Loucy (cell line): ENCODE data around the gene PDPR.
"Not testable (repeated sequence)": the region's sequence is repeated elsewhere in the genome, so short reads cannot be mapped to it uniquely, and the experiment has no call there.

ENCODE experiments used
- H2AFZ ChIP-seq: fragments of 200-600 bp; sonication (generic); 2 replicates; pipeline ENCODE4 v1.6.0; 2016; ENCODE audit warnings: antibody characterized with exemption, mild to moderate bottlenecking, low read length, moderate library complexity
- H3F3A ChIP-seq: fragments of 200-600 bp; 2 replicates; pipeline ENCODE4 v1.6.0; 2016; ENCODE audit warnings: antibody characterized with exemption, low read depth, mild to moderate bottlenecking
- H3K27me3 ChIP-seq: fragments of 200-600 bp; sonication (generic); 2 replicates; pipeline ENCODE4 v1.6.1; 2014; ENCODE audit warnings: low read length, mild to moderate bottlenecking; ENCODE audit not compliant: insufficient read depth, poor library complexity, severe bottlenecking
- H3K36me3 ChIP-seq: fragments of 200-600 bp; sonication (generic); 2 replicates; pipeline ENCODE4 v1.6.1; 2016; ENCODE audit warnings: low read length; ENCODE audit not compliant: insufficient read depth
- H3K4me1 ChIP-seq: fragments of 200-600 bp; sonication (generic); 2 replicates; pipeline ENCODE4 v1.5.1; 2014; ENCODE audit warnings: low read length, mild to moderate bottlenecking; ENCODE audit not compliant: insufficient read depth, poor library complexity, severe bottlenecking
- H3K4me2 ChIP-seq: fragments of 200-600 bp; sonication (generic); 2 replicates; pipeline ENCODE4 v1.6.0; 2014; ENCODE audit warnings: antibody characterized with exemption, low read length, low read depth, mild to moderate bottlenecking; ENCODE audit not compliant: poor library complexity, severe bottlenecking
- H3K4me3 ChIP-seq: fragments of 200-600 bp; sonication (generic); 2 replicates; pipeline ENCODE4 v1.5.1; 2014; ENCODE audit warnings: low read length, mild to moderate bottlenecking, mixed read lengths; ENCODE audit not compliant: poor library complexity, severe bottlenecking
- H3K79me2 ChIP-seq: fragments of 200-600 bp; sonication (generic); 2 replicates; pipeline ENCODE4 v1.6.1; 2014; ENCODE audit warnings: low read length; ENCODE audit not compliant: insufficient read depth
- H3K9ac ChIP-seq: fragments of 200-600 bp; sonication (generic); 2 replicates; pipeline ENCODE4 v1.6.0; 2014; ENCODE audit warnings: mild to moderate bottlenecking, low read depth, low read length, moderate library complexity; ENCODE audit not compliant: poor library complexity, severe bottlenecking
- H3K9me2 ChIP-seq: fragments of 200-600 bp; sonication (generic); replicated peaks from 2 replicates; pipeline ENCODE4 v1.6.1; 2016; ENCODE audit warnings: low read depth, low read length, mixed read lengths
- H3K9me3 ChIP-seq: fragments of 200-600 bp; sonication (generic); 2 replicates; pipeline ENCODE4 v1.6.1; 2014; ENCODE audit warnings: mild to moderate bottlenecking, antibody characterized with exemption, low read length, low read depth; ENCODE audit not compliant: insufficient read depth
- H4K20me1 ChIP-seq: fragments of 200-600 bp; sonication (generic); 2 replicates; pipeline ENCODE4 v1.6.0; 2014; ENCODE audit warnings: antibody characterized with exemption, low read length, mild to moderate bottlenecking; ENCODE audit not compliant: insufficient read depth, poor library complexity, severe bottlenecking

Gene PDPR

GRCh38 chr16:70083931-70084330 lies 30.2 kb upstream of the PDPR start:
- not testable (repeated sequence) for H4K20me1 ChIP-seq, H3K36me3 ChIP-seq, H3K4me1 ChIP-seq, H3K9me2 ChIP-seq, H3K79me2 ChIP-seq, H3K27me3 ChIP-seq, H3K9ac ChIP-seq, H3K4me2 ChIP-seq, H3K4me3 ChIP-seq, H3F3A ChIP-seq, H2AFZ ChIP-seq, H3K9me3 ChIP-seq

- not testable (repeated sequence) for H3K9me3 ChIP-seq, H3K27me3 ChIP-seq, H3K79me2 ChIP-seq, H3K9ac ChIP-seq, H3K4me2 ChIP-seq, H3K4me3 ChIP-seq, H3F3A ChIP-seq, H2AFZ ChIP-seq, H4K20me1 ChIP-seq, H3K36me3 ChIP-seq, H3K4me1 ChIP-seq, H3K9me2 ChIP-seq
Measured at GRCh38 chr16:70088160-70088559, 26.0 kb upstream of the PDPR start.

- H3K9me3 ChIP-seq, H2AFZ ChIP-seq, H3K4me1 ChIP-seq, H3K4me3 ChIP-seq, H3K9ac ChIP-seq, H3K36me3 ChIP-seq, H4K20me1 ChIP-seq, H3F3A ChIP-seq, H3K9me2 ChIP-seq, H3K79me2 ChIP-seq, H3K27me3 ChIP-seq, H3K4me2 ChIP-seq: not testable (repeated sequence)
Measured at GRCh38 chr16:70088877-70089276, 25.3 kb upstream of the PDPR start.

GRCh38 chr16:70089289-70089688 lies 24.8 kb upstream of the PDPR start:
- H3K9ac ChIP-seq, H3K36me3 ChIP-seq, H4K20me1 ChIP-seq, H3K79me2 ChIP-seq, H3K4me2 ChIP-seq, H3K27me3 ChIP-seq, H3K9me2 ChIP-seq, H2AFZ ChIP-seq, H3K4me1 ChIP-seq, H3K9me3 ChIP-seq, H3K4me3 ChIP-seq, H3F3A ChIP-seq: not testable (repeated sequence)

- H3F3A ChIP-seq, H3K9me2 ChIP-seq, H3K4me2 ChIP-seq: not testable (repeated sequence)
Measured at GRCh38 chr16:70091104-70091503, 23.0 kb upstream of the PDPR start.

GRCh38 chr16:70094096-70094495 lies 20.0 kb upstream of the PDPR start:
- not testable (repeated sequence) for H3K9ac ChIP-seq, H3F3A ChIP-seq, H3K9me2 ChIP-seq, H3K4me1 ChIP-seq, H3K27me3 ChIP-seq, H4K20me1 ChIP-seq, H3K9me3 ChIP-seq, H3K4me2 ChIP-seq, H3K36me3 ChIP-seq, H2AFZ ChIP-seq, H3K79me2 ChIP-seq, H3K4me3 ChIP-seq

More at GRCh38 chr16:70091104-70091503, 23.0 kb upstream of the PDPR start:
- not testable (repeated sequence) for H3K9me3 ChIP-seq, H3K79me2 ChIP-seq, H3K4me3 ChIP-seq, H4K20me1 ChIP-seq, H2AFZ ChIP-seq, H3K4me1 ChIP-seq, H3K27me3 ChIP-seq, H3K36me3 ChIP-seq, H3K9ac ChIP-seq

GRCh38 chr16:70109583-70110279 lies 4.4 kb upstream of the PDPR start:
- not testable (repeated sequence) for H3K27me3 ChIP-seq, H3K9me2 ChIP-seq, H3K9me3 ChIP-seq, H3K79me2 ChIP-seq, H3F3A ChIP-seq, H3K36me3 ChIP-seq, H3K4me1 ChIP-seq, H3K4me3 ChIP-seq, H3K9ac ChIP-seq, H2AFZ ChIP-seq, H3K4me2 ChIP-seq, H4K20me1 ChIP-seq
